ENCODE results near the gene NFATC1.
A peak's percentile ranks its signal among the peaks of the same experiment; 100 is the strongest.

The NFATC1 gene

GRCh38 chr18:79441420-79441819 lies 45.7 kb downstream of the NFATC1 start:
- no peak for DNase-seq (ENCODE audit: low spot score)

- DNase-seq (ENCODE audit: low spot score) = no peak
These were observed 46.9 kb downstream of the NFATC1 start for GRCh38 chr18:79442508-79443221.

GRCh38 chr18:79445221-79445620 lies 49.5 kb downstream of the NFATC1 start:
- no peak for DNase-seq (ENCODE audit: low spot score)

- no peak for DNase-seq (ENCODE audit: low spot score)
These were observed 50.2 kb downstream of the NFATC1 start for GRCh38 chr18:79445696-79446561.

GRCh38 chr18:79446931-79447330 lies 51.2 kb downstream of the NFATC1 start:
- no peak for DNase-seq (ENCODE audit: low spot score)

GRCh38 chr18:79447703-79448367 lies 52.1 kb downstream of the NFATC1 start:
- no peak for DNase-seq (ENCODE audit: low spot score)

GRCh38 chr18:79448621-79449020 lies 52.9 kb downstream of the NFATC1 start:
- no peak for DNase-seq (ENCODE audit: low spot score)

- DNase-seq (ENCODE audit: low spot score) = no peak
These were observed 54.0 kb downstream of the NFATC1 start for GRCh38 chr18:79449551-79450288.

GRCh38 chr18:79450289-79451080 lies 54.8 kb downstream of the NFATC1 start:
- no peak for DNase-seq (ENCODE audit: low spot score)

- no peak for DNase-seq (ENCODE audit: low spot score)
These were observed 55.8 kb downstream of the NFATC1 start for GRCh38 chr18:79451237-79452125.

GRCh38 chr18:79452190-79452990 lies 56.7 kb downstream of the NFATC1 start:
- no peak for DNase-seq (ENCODE audit: low spot score)

GRCh38 chr18:79452991-79453645 lies 57.4 kb downstream of the NFATC1 start:
- DNase-seq (ENCODE audit: low spot score) = no peak

GRCh38 chr18:79453816-79454735 lies 58.3 kb downstream of the NFATC1 start:
- DNase-seq (ENCODE audit: low spot score) = peak; percentile 39

- no peak for DNase-seq (ENCODE audit: low spot score)
These were observed 59.5 kb downstream of the NFATC1 start for GRCh38 chr18:79455261-79455660.

GRCh38 chr18:79456105-79456980 lies 60.6 kb downstream of the NFATC1 start:
- no peak for DNase-seq (ENCODE audit: low spot score)

- no peak for DNase-seq (ENCODE audit: low spot score)
These were observed 61.5 kb downstream of the NFATC1 start for GRCh38 chr18:79457239-79457638.

GRCh38 chr18:79457652-79458051 lies 61.9 kb downstream of the NFATC1 start:
- no peak for DNase-seq (ENCODE audit: low spot score)

Measured in AG08396 (cell line).